A549 (cell line): ENCODE measurements around the gene BLTP2. TPM values are rescaled to one million over a fixed set of nuclear protein-coding genes. Genes with fewer than 3 reads are reported as not detected.

Experiments used
- ATAC-seq, 2 experiments: fragments of 200-7000 bp in 1 of 2; fragments of >200 bp in 1 of 2; cut with Nextera tagmentation in 1 of 2; cut with Tn5 transposase in 1 of 2; 3 replicates each; pipeline versions ENCODE4 v1.8.0 to v1.9.1; 2018 to 2020; ENCODE audit warnings: mild to moderate bottlenecking in 1 of 2, moderate library complexity in 1 of 2
- CTCF ChIA-PET: fragments of 300-600 bp; sonication (Branson Sonifier 250); formaldehyde crosslinking; extraction: SDS; loops from one replicate; lab custom pipeline; 2021; ENCODE audit warnings: antibody characterized with exemption, inconsistent platforms; lab: Yijun Ruan, JAX
- POLR2A ChIA-PET: fragments of 350-600 bp; formaldehyde crosslinking; extraction: SDS; loops from one replicate; lab custom pipeline; 2021; ENCODE audit warnings: antibody characterized with exemption, inconsistent platforms; lab: Yijun Ruan, JAX
- DNase-seq, 2 experiments: peaks; one replicate each; pipeline versions ENCODE4 v3.0.0 to v3.0.0-alpha.2; 2011 to 2016; ENCODE audit warnings: low read depth in 1 of 2, low spot score in 1 of 2
- FAIRE-seq: peaks from 2 replicates; lab custom pipeline; 2011; peaks lifted over from hg19 to GRCh38; lab: Jason Lieb, UNC
- H3K27ac ChIP-seq, 2 experiments: fragments of >200 bp; sonication (Bioruptor Twin); formaldehyde crosslinking; 3 replicates each; pipeline ENCODE4 v1.5.1; 2016 to 2017
- H3K4me1 ChIP-seq: fragments of >200 bp; sonication (Bioruptor Twin); formaldehyde crosslinking; 3 replicates; pipeline ENCODE4 v1.6.1; 2016
- H3K4me2 ChIP-seq: fragments of >200 bp; sonication (Bioruptor Twin); formaldehyde crosslinking; 3 replicates; pipeline ENCODE4 v1.6.1; 2016
- H3K4me3 ChIP-seq: fragments of >200 bp; sonication (Bioruptor Twin); formaldehyde crosslinking; 3 replicates; pipeline ENCODE4 v1.5.1; 2016
- H3K9me3 ChIP-seq: fragments of >200 bp; sonication (Bioruptor Twin); formaldehyde crosslinking; 3 replicates; pipeline ENCODE4 v1.6.1; 2016
- CBX2 ChIP-seq: fragments of 200-600 bp; sonication (generic); IDR thresholded peaks from 2 replicates; pipeline ENCODE4 v1.6.1; 2016; ENCODE audit warnings: low read depth, mild to moderate bottlenecking, borderline replicate concordance
- ESRRA ChIP-seq: fragments of 150-350 bp; IDR thresholded peaks from 2 replicates; pipeline ENCODE4 v1.6.1; 2014; ENCODE audit warnings: mild to moderate bottlenecking, low read length, borderline replicate concordance
- FOSL2 ChIP-seq, 2 experiments: fragments of 450-650 bp in 1 of 2; fragments of >200 bp in 1 of 2; sonication (Bioruptor Twin) in 1 of 2; formaldehyde crosslinking; IDR thresholded peaks; 2 replicates each; pipeline versions ENCODE4 v1.5.0 to v1.6.1; 2016 to 2020; ENCODE audit warnings: mild to moderate bottlenecking in 1 of 2, moderate library complexity in 1 of 2
- FOXS1 ChIP-seq: fragments of 250-450 bp; sonication (Bioruptor Pico); IDR thresholded peaks from 2 replicates; pipeline ENCODE4 v1.5.0; 2020; ENCODE audit warnings: mild to moderate bottlenecking, moderate library complexity
- HDAC2 ChIP-seq: fragments of 200-600 bp; sonication (generic); IDR thresholded peaks from 2 replicates; pipeline ENCODE4 v1.6.1; 2016
- HOXB13 ChIP-seq: fragments of 250-450 bp; sonication (Bioruptor Pico); IDR thresholded peaks from 2 replicates; pipeline ENCODE4 v1.5.0; 2020; ENCODE audit warnings: low read depth, mild to moderate bottlenecking, moderate library complexity
- JUN ChIP-seq, 2 experiments: fragments of >200 bp; sonication (Bioruptor Twin); formaldehyde crosslinking; IDR thresholded peaks; 2 replicates in 1 of 2; 3 replicates in 1 of 2; pipeline ENCODE4 v1.6.1; 2016 to 2017
- JUNB ChIP-seq: fragments of >200 bp; sonication (Bioruptor Twin); formaldehyde crosslinking; IDR thresholded peaks from 2 replicates; pipeline ENCODE4 v1.6.1; 2016
- MAFK ChIP-seq: fragments of 450-650 bp; IDR thresholded peaks from 2 replicates; pipeline ENCODE4 v1.6.1; 2014; ENCODE audit not compliant: partially characterized antibody
- NFE2L2 ChIP-seq: fragments of 150-350 bp; conservative IDR thresholded peaks from 2 replicates; pipeline ENCODE4 v1.6.1; 2014; ENCODE audit warnings: low read length
- NR3C1 ChIP-seq: fragments of >200 bp; sonication (Bioruptor Twin); formaldehyde crosslinking; IDR thresholded peaks from 3 replicates; pipeline ENCODE4 v1.6.1; 2017
- POLR2A ChIP-seq: IDR thresholded peaks from 2 replicates; pipeline ENCODE4 v1.6.1; 2012; ENCODE audit warnings: mild to moderate bottlenecking, low read length
- POLR2AphosphoS2 ChIP-seq: conservative IDR thresholded peaks from 2 replicates; pipeline ENCODE4 v1.6.1; 2012; ENCODE audit warnings: low read length, improper control_type of control experiment, inconsistent platforms
- RARB ChIP-seq: fragments of 250-450 bp; sonication (Bioruptor Pico); IDR thresholded peaks from 2 replicates; pipeline ENCODE4 v1.8.0; 2021; ENCODE audit warnings: mild to moderate bottlenecking, moderate library complexity
- RCOR1 ChIP-seq: fragments of 150-350 bp; IDR thresholded peaks from 2 replicates; pipeline ENCODE4 v1.6.1; 2014; ENCODE audit warnings: antibody characterized with exemption, low read length, low read depth
- RNF2 ChIP-seq: fragments of 200-600 bp; sonication (generic); IDR thresholded peaks from 2 replicates; pipeline ENCODE4 v1.6.1; 2016; ENCODE audit warnings: low read depth, mild to moderate bottlenecking, antibody characterized with exemption, moderate library complexity, borderline replicate concordance
- TP53 ChIP-seq: fragments of 250-450 bp; sonication (Bioruptor Pico); IDR thresholded peaks from 2 replicates; pipeline ENCODE4 v1.5.0; 2021; ENCODE audit warnings: mild to moderate bottlenecking, moderate library complexity
- ZC3H11A ChIP-seq: fragments of 450-650 bp; IDR thresholded peaks from 2 replicates; pipeline ENCODE4 v1.6.1; 2014; ENCODE audit warnings: antibody characterized with exemption, mild to moderate bottlenecking
- ZFP36 ChIP-seq: fragments of 450-650 bp; IDR thresholded peaks from 2 replicates; pipeline ENCODE4 v1.6.1; 2014; ENCODE audit warnings: borderline replicate concordance; ENCODE audit not compliant: partially characterized antibody
- ZSCAN20 ChIP-seq: fragments of 250-450 bp; sonication (Bioruptor Pico); IDR thresholded peaks from 2 replicates; pipeline ENCODE4 v1.8.0; 2022; ENCODE audit warnings: mild to moderate bottlenecking, moderate library complexity
- WGBS: methylation state at CpG from one replicate; pipeline ENCODE4 v1.1.6; 2017; ENCODE audit errors: missing lambda C conversion rate; 5-methylcytosine and 5-hydroxymethylcytosine counted together
- polyA plus RNA-seq, 4 experiments: library from polyadenylated mRNA; depleted of rRNA in 3 of 4; stranded (reverse); fragments of >200 nt; fragmentation: RNase III in 1 of 4; extraction: RNeasy Plus Mini Kit Qiagen cat#74134 plus additional on column Dnase treatment in 1 of 4; gene quantifications; 2 replicates in 3 of 4; 3 replicates in 1 of 4; pipeline ENCODE4 v1.2.3, GENCODE V29; 2011 to 2017
- TF ChIP-seq, protein P1 (sequence below): IDR thresholded peaks from 2 replicates; pipeline ENCODE4 v1.6.1; 2012; ENCODE audit warnings: low read depth, borderline replicate concordance
- TF ChIP-seq, protein P2 (sequence below): fragments of 250-450 bp; sonication (Bioruptor Pico); IDR thresholded peaks from 2 replicates; pipeline ENCODE4 v1.5.0; 2021; ENCODE audit warnings: mild to moderate bottlenecking, moderate library complexity, borderline replicate concordance
- TF ChIP-seq, protein P3 (sequence below): fragments of >200 bp; sonication (Bioruptor Twin); formaldehyde crosslinking; IDR thresholded peaks from 2 replicates; pipeline ENCODE4 v1.6.1; 2016
- TF ChIP-seq, protein P4 (sequence below): IDR thresholded peaks from 2 replicates; pipeline ENCODE4 v1.6.1; 2012
- TF ChIP-seq, protein P5 (sequence below): fragments of >200 bp; sonication (Bioruptor Twin); formaldehyde crosslinking; IDR thresholded peaks from 3 replicates; pipeline ENCODE4 v1.6.1; 2016

Gene BLTP2
- polyA plus RNA-seq, 2 of the 4 experiments (the other 2 are of a cell fraction) = 81.1 to 150 TPM

DNA sequence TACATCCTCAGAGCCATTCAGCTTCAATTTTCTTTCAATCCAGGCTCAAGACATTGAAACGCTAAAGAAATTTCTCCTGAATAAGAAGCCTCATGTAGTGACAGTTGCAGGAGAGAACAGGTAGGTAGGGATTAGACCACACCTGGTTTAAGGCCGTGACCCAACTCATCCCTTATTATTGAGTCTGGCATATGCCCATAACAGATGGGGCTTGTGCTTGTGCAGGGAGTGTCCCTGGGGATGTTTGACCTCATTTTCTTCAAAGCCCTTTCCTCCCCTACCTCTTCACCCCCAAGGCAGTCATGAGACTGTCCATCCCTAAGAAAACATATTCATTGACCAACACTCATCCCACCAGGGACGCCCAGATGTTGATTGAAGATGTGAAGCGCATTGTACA lies 41.3 kb upstream of the BLTP2 start:
- no peak for FAIRE-seq
- ChIA-PET POLR2A (no interaction called here), CTCF (interaction anchor here (0.6 to 31.4 kb wide), 6 partner anchors 10 to 267 kb away, joined by 3 to 335 read pairs (median 20); partner anchors contain the start of genes BLTP2, NEK8, PROCA1 and TLCD1)
- no peak for DNase-seq
- Histone ChIP-seq H3K4me2 (no peak overlapping the region), H3K27ac (no peak overlapping the region), H3K4me1 (no peaks in the 10 kb centered on the region), H3K9me3 (no peaks in the 10 kb centered on the region), H3K4me3 (no peak overlapping the region)
- 87% methylated on average over 4 of the region's 4 CpGs for WGBS
- ATAC-seq = no peak
- TF ChIP-seq, protein P1, sequence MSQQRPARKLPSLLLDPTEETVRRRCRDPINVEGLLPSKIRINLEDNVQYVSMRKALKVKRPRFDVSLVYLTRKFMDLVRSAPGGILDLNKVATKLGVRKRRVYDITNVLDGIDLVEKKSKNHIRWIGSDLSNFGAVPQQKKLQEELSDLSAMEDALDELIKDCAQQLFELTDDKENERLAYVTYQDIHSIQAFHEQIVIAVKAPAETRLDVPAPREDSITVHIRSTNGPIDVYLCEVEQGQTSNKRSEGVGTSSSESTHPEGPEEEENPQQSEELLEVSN = no peak
- TF ChIP-seq ZC3H11A (no peak), MAFK (no peak), JUNB (no peak), POLR2A (no peak), ZSCAN20 (CRISPR knock-in tag) (no peak), POLR2AphosphoS2 (no peak), FOXS1 (CRISPR knock-in tag) (no peak), CBX2 (no peak), JUN (IDR thresholded peaks at IDR 0.05) (no peak), NR3C1 (no peak), HDAC2 (no peak), ZFP36 (no peak)
- TF ChIP-seq, protein P2, sequence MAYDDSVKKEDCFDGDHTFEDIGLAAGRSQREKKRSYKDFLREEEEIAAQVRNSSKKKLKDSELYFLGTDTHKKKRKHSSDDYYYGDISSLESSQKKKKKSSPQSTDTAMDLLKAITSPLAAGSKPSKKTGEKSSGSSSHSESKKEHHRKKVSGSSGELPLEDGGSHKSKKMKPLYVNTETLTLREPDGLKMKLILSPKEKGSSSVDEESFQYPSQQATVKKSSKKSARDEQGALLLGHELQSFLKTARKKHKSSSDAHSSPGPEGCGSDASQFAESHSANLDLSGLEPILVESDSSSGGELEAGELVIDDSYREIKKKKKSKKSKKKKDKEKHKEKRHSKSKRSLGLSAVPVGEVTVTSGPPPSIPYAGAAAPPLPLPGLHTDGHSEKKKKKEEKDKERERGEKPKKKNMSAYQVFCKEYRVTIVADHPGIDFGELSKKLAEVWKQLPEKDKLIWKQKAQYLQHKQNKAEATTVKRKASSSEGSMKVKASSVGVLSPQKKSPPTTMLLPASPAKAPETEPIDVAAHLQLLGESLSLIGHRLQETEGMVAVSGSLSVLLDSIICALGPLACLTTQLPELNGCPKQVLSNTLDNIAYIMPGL (CRISPR knock-in tag) = no peak

DNA sequence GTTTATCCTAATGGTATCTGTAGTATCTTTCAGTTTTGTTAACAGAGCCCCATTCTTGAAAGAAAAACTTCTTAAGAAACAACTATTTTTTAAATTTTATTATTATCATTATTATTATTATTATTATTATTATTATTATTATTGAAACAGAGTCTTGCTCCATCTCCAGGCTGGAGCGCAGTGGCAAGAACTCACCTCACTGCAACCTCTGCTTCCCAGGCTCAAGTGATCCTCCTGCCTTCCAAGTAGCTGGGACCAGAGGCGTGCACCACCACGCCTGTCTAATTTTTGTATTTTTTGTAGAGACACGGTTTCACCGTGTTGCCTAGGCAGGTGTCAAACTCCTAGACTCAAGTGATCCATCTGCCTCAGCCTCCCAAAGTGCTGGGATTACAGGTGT lies 40.4 kb upstream of the BLTP2 start:
- TF ChIP-seq RNF2 (no peak), CBX2 (no peak), ESRRA (no peak), ZFP36 (no peak), FOXS1 (CRISPR knock-in tag) (no peak), RCOR1 (no peak), RARB (CRISPR knock-in tag) (no peak), JUN (IDR thresholded peaks at IDR 0.05) (no peak), TP53 (CRISPR knock-in tag) (no peak), HDAC2 (no peak), FOSL2 (IDR thresholded peaks at IDR 0.05) (no peak), FOSL2 (CRISPR knock-in tag; IDR thresholded peaks at IDR 0.05) (no peak), HOXB13 (CRISPR knock-in tag) (no peak), NFE2L2 (no peak)
- TF ChIP-seq, protein P3, sequence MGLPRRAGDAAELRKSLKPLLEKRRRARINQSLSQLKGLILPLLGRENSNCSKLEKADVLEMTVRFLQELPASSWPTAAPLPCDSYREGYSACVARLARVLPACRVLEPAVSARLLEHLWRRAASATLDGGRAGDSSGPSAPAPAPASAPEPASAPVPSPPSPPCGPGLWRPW = no peak
- TF ChIP-seq, protein P1 = no peak
- TF ChIP-seq, protein P4, sequence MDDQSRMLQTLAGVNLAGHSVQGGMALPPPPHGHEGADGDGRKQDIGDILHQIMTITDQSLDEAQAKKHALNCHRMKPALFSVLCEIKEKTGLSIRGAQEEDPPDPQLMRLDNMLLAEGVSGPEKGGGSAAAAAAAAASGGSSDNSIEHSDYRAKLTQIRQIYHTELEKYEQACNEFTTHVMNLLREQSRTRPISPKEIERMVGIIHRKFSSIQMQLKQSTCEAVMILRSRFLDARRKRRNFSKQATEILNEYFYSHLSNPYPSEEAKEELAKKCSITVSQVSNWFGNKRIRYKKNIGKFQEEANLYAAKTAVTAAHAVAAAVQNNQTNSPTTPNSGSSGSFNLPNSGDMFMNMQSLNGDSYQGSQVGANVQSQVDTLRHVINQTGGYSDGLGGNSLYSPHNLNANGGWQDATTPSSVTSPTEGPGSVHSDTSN = no peak
- TF ChIP-seq, protein P5, sequence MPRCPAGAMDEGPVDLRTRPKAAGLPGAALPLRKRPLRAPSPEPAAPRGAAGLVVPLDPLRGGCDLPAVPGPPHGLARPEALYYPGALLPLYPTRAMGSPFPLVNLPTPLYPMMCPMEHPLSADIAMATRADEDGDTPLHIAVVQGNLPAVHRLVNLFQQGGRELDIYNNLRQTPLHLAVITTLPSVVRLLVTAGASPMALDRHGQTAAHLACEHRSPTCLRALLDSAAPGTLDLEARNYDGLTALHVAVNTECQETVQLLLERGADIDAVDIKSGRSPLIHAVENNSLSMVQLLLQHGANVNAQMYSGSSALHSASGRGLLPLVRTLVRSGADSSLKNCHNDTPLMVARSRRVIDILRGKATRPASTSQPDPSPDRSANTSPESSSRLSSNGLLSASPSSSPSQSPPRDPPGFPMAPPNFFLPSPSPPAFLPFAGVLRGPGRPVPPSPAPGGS = no peak
- ATAC-seq (no peak), DNase-seq (no peak), FAIRE-seq (no peak)
- H3K4me2 ChIP-seq = no peak overlapping the region
- H3K9me3 ChIP-seq = no peaks in the 10 kb centered on the region
- ChIA-PET POLR2A (no interaction called here), CTCF (interaction anchor here (1.1 to 31.4 kb wide), 7 partner anchors 9 to 268 kb away, joined by 3 to 335 read pairs (median 17); partner anchors contain the start of genes BLTP2, NEK8, PROCA1 and TLCD1)
- H3K4me3 ChIP-seq = no peak overlapping the region
- no peak overlapping the region for H3K27ac ChIP-seq
- no peaks in the 10 kb centered on the region for H3K4me1 ChIP-seq
- WGBS = 88% methylated on average over 5 of the region's 5 CpGs
